ENCODE results near the gene PDZD2.
A peak's percentile ranks its signal among the peaks of the same experiment; 100 is the strongest.
"Not testable (repeated sequence)": the region's sequence is repeated elsewhere in the genome, so short reads cannot be mapped to it uniquely, and the experiment has no call there.

PDZD2 gene

GRCh38 chr5:31638748-31639418 is at the start of gene PDZD2:
Gene PDZD2, plus strand, starts transcription at chr5:31639131.
- H3K27ac ChIP-seq: no peak within 1 kb of the TSS
- TF ChIP-seq CTCF (IDR thresholded peaks at IDR 0.05): peak; percentile 87
- no peak for TF ChIP-seq ZFX (IDR thresholded peaks at IDR 0.05; ENCODE audit: borderline replicate concordance)

GRCh38 chr5:31593665-31594064 is 45.3 kb upstream of the PDZD2 start:
- no peak overlapping the region for H3K27ac ChIP-seq
- TF ChIP-seq CTCF (IDR thresholded peaks at IDR 0.05) (no peak), ZFX (IDR thresholded peaks at IDR 0.05; ENCODE audit: borderline replicate concordance) (no peak)

- no peak overlapping the region for H3K27ac ChIP-seq
- TF ChIP-seq ZFX (IDR thresholded peaks at IDR 0.05; ENCODE audit: borderline replicate concordance) (no peak), CTCF (IDR thresholded peaks at IDR 0.05) (no peak)
Measured at GRCh38 chr5:31596354-31596753, 42.6 kb upstream of the PDZD2 start.

GRCh38 chr5:31598640-31599611 is 40.0 kb upstream of the PDZD2 start:
- TF ChIP-seq ZFX (IDR thresholded peaks at IDR 0.05; ENCODE audit: borderline replicate concordance) (no peak), CTCF (IDR thresholded peaks at IDR 0.05) (no peak)

GRCh38 chr5:31602305-31602704 is 36.6 kb upstream of the PDZD2 start:
- H3K27ac ChIP-seq: not testable (repeated sequence)

More at GRCh38 chr5:31598640-31599611, 40.0 kb upstream of the PDZD2 start:
- no peak overlapping the region for H3K27ac ChIP-seq

GRCh38 chr5:31604240-31604639 is 34.7 kb upstream of the PDZD2 start:
- no peak overlapping the region for H3K27ac ChIP-seq
- TF ChIP-seq ZFX (IDR thresholded peaks at IDR 0.05; ENCODE audit: borderline replicate concordance): no peak
- TF ChIP-seq CTCF (IDR thresholded peaks at IDR 0.05): no peak

GRCh38 chr5:31604644-31605043 is 34.3 kb upstream of the PDZD2 start:
- H3K27ac ChIP-seq: no peak overlapping the region
- TF ChIP-seq ZFX (IDR thresholded peaks at IDR 0.05; ENCODE audit: borderline replicate concordance): no peak
- TF ChIP-seq CTCF (IDR thresholded peaks at IDR 0.05): no peak

All from 22Rv1 (cell line).